ENCODE data around the gene THRB.
A peak's percentile ranks its signal among the peaks of the same experiment; 100 is the strongest.

The THRB gene

DNA sequence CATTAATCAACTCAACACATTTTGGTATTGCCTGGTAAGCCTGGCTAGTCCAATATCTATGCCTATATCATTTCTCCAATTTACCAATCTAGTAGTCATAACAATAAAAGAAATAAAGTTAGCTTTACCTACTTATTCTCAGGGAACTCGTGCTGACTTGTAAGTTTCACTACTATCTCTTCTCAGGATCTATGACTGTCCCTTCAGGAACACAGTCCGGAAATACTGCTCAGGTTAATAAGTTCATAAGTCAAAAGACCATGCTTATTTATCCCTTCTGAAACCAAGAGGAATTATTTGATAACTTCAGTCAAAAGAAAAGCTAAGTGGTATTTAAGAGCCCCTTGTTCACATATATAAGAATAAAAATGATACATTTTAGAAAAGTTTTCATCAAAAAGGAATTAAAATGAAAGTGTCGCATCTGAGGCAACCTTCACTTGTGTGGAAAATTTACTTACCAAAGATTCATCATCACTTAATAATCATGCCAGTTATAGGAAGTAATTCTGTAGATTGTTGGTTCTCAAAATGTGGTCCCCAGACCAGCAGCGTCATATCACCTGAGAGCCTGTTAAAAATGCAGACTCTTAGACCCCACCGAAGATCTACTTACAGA lies 15.5 kb upstream of the THRB start:
- DNase-seq = no peak

DNA sequence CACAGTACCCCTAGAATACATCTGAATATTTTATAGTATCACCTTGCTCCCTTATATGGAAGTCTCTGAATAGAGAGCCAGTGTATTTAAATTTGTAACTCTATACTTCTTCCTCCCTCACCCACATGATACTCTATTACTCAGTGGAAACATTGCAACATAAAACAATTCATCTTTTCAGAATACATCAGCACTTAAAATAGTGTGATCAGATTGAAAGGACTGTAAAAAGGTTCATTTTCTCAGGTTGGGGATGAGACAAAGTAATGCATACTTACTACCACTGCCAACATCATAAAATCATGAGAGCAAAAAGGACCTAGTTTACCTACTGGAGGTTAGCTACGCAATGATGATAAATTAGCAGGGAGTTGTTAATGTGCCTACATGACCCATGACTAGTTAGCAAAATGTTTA lies 13.8 kb upstream of the THRB start:
- no peak for DNase-seq

DNA sequence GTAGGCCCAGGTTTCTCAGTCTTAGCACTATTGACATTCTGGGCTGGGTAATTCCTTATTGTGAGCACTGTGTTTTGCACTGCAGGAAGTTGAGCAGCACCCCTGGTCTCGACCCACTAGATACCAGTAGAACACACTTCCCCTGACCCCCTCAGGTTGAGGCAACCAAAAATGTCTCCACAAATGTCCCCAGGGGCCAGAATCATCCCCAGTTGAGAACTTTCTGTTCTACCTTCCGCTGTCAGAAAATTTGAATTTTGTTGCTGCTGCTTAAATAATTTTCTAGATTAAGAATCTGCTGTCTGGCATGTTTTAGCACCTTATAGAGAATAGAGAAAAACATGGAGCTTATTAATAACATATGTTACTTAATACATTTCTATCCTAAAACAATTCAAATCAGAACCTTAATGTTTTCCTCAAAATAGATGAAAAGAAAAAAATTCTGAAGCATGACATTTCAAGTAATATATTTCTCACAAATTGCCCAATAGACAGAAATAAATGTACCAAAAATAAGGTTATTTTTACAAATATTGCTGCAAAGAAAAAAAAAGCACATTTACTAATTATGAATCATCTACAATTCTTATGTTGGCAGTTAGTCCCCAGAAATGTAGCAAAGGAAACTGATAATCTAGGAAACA lies 13.2 kb upstream of the THRB start:
- DNase-seq = no peak

DNA sequence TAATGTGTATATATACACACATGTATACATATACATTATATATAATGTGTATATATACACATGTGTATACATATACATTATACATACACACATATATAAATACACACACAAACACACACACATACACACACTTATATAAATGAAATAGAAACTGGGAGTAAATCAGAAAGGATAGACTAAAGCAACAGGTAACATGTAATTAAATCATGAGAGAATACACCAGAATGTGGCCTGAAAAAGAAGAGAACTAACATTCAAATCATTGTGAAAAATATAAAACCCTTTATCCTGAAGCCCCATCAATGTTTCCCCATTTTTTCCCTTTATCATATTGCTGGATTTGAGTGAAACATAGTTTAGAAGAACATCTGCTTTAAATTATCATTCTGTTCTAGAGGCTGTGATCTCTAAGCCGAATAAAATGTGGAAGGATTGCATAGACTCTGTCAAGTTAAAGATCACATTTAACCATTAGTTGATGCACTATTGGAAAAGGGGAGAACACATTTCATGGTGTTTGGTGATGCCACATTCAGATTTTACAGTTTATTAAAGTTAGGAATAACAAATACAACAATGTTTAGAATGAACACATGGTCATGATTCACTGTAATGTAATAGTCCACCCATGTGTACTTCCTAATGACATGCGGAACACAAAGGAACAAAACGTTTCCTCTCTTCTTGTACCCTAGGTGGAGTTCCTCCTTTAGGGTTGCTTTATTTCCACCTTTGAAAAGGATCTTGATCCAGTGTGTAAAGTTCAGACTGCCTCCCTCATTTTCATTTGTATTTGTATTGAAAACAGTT lies 12.5 kb upstream of the THRB start:
- no peak for DNase-seq

DNA sequence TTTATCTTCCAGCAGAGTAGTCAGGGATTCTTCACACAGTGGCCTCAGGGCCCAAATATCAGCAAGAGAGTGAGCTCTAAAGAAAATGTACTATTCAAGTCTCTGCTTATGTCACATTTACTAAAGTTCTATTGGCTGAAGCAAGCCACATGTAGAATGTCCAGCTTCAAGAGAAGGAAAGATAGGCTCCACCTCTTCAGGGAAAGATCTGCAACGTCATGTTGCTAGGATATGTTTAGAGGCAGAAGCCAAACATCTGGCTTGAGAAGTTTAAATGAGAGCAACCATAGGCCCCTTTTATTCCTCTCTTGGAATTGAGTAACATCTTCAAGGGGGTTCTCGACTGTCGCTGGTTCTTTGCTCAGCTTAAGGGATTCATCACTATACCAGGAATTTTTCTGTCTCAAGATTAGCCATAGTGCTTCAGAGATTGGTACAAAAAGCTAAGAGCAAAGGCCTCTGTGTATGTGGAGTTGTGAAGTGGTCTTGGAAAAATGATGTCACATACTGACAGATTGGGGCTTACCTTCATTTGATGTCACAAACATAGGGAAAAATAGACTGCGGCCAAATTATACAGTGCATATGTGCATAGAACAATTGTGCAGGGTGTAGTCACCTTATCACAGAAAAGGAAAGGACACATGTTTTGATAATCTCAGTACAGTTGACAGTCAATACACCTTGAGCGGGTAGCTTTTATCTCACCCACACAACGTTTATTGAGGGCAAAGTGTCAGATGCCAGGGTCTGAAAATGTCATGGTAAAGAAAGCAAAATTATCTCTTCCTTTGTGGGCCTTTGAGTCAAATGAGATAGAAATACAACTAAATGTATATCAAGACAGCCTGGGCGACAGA lies 11.3 kb upstream of the THRB start:
- DNase-seq = no peak

DNA sequence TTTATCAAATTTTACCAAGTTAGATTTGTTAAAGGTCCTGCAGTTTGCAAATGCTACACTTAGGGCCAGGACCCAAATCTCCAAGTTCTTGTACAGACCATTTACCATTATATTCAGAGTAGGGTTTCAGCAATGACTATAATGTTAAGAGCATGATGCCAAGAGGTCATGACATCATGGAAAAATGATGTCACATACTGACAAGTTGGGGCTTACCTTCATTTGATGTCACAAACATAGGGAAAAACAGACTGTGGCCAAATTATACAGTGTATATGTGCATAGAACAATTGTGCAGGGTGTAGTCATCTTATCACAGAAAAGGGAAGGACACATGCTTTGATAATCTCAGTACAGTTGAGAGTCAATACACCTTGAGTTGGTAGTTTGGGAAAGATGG lies 10.1 kb upstream of the THRB start:
- no peak for DNase-seq

DNA sequence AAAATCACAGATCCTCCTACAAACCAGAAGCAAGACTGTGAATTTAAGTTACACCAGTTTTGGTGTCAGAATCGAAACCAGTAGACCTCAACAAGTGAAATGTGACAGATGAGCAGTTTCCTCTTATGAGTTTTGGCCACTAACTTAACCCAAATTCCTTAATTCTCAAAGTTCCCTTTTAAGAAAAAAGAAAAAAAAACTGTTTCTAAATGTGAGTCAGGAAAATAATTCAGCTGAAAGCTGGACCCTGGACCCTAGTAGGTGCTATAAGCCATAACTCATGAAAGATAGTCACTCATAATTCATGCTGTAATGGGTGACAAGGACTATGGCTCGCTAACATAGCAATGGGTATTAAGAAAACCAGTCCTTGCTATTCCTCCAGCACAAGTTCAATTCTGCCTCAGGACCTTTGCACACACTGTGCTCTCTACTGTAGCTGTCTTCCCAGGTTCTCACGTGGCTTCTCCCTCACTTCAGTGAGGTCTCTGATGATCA lies 9.0 kb upstream of the THRB start:
- DNase-seq = no peak

DNA sequence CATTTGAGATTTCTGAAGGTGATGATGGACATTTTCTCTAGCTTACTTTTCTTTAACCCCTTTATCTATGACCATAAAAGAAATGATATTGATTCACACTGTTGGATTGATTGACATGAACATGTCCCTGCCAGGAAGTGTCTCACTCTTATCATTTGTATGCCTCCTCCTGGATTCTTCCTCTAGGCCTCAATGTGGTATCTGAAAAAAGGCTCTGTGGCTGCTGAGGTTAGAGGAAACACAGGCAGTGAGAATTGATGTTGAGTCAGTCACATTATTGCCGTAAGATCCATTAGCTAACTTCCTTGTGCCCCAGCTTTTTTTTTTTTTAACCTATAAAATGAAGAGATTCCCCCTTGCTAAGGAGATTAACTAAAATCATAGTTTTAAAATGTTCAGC lies 8.0 kb upstream of the THRB start:
- DNase-seq = no peak

DNA sequence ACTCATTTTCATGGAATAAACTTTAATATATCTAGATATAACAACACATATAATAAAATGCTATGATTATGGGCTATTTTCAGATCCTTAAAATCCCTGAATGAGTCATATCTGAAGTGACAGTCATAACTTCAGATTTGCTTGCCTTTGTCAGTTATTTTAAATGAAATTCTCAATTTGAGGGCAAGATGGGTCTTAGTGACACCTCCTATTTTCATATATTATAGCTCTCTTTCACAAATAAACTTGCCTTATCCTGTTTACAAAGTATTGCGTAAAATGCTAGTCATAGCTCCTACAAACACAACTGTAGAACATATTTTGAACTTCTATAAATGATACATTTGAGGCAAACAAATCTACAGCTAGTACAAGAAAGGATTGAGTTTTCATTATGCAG lies 6.2 kb upstream of the THRB start:
- no peak for DNase-seq

DNA sequence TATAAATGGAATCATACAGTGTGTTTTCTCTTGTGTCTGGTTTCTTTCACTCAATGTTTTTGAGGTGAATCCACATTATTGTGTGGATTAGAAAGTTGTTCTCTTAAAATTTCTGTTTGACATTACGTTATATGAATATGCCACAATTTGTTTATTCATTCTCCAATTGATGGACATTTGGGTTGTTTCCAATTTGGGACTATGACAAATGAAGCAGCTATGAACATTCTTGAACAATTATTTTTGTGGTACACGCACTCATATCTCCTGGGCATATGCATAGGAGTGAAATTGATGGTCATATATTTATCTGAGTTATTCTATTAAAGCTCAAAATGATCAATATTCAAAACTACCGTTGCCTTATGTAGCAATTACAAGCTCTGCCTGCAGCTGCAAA lies 5.3 kb upstream of the THRB start:
- DNase-seq = no peak

DNA sequence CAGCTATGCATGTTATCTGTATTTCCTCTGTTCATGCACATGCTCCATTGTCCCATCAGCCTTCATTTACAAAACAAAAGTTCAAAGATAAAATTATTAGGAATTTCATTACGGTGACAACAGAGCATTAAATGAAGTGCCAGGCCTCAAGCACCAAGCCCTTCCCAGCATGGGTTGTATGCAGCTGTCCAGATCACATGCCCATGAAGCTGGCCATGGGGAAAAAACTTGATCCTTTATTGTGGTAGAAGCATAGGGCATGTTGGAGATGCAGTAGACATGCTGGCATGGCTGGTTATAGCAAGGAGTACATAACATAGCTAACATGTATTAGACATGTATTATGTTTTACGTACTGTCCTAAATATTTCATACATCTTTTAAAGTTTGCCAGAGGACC lies 4.1 kb upstream of the THRB start:
- no peak for DNase-seq

DNA sequence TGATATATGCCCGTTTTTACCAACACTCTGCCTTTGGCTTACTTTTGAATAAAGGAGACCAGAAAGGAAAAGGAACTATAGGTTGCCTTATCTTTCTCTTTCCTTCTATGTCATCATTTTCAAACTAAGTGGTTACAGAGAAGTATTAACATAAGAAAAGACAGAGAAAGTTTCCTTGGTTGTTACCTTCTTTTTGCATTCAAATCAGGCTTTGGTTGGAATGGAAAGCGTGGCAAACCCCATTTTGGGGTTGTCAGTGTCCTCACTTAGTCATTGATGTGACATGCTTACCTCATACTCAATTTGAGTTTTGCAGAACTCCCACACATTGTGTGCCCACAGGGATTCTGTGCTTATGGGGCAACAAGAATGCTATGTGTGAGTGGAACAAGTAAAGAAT lies 3.7 kb upstream of the THRB start:
- no peak for DNase-seq

DNA sequence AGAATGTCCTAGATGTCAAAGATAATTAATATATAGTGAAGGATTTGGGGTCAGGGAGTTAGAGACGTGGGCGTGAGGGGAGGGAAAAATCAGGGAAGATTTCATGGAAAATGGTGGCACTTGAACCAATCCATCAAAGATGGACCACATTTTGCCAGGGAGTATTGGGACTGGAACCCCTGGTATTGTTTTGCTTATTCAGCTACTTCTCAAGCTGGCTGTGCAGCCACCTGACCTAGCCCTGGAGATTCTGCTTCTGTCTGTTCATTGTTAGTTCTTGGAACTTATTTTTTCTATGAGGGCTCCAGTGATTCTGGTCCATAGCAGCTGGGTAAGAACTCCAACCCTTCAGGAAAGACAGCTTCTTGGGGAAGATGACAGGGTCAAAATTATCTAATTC lies 3.3 kb upstream of the THRB start:
- DNase-seq = no peak

DNA sequence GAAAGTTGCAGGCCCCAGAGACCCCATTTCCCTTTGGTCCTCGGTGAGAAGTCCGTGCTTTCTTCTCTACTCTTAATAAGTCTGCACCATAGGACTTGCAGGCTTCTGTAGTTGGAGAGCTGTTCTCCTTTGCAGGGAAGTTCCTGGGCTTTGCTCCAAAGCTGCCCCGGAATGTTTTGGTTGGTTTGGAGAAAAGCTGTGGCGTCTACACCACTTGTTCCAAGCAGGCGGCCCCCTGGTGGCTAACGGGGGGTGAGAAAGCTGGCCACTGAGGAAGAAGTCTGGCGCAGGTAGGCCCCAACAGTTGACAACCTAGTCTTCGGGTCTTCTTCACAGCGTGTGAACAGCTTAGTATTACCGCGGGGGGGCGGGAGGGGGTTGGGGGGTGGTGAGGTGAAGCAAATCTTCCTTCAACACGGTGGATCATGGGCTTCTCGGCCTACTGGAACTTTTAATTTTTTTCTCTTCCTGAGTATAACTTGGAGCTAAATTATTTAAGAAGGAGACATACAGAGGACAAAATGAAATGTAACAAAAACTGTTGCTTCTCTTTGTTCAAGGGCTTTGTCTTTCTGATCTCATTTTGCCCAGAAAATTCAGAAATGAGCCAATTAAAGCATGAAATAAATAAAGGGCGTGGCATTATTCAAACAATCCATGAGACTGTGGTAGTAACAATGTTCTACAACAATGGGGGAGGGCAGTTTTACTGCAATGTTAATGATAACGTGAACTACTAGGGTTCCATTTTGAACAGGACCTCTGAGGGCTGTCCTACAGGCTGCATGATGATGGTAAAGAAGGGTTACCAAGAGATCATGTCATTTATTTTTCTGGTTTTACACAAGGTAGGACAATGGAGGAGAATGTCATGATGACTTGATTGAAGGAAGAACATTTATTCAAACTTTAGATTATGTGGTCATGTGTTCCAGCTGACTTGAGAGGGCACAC lies 2.2 kb upstream of the THRB start:
- DNase-seq = peak; percentile 69

DNA sequence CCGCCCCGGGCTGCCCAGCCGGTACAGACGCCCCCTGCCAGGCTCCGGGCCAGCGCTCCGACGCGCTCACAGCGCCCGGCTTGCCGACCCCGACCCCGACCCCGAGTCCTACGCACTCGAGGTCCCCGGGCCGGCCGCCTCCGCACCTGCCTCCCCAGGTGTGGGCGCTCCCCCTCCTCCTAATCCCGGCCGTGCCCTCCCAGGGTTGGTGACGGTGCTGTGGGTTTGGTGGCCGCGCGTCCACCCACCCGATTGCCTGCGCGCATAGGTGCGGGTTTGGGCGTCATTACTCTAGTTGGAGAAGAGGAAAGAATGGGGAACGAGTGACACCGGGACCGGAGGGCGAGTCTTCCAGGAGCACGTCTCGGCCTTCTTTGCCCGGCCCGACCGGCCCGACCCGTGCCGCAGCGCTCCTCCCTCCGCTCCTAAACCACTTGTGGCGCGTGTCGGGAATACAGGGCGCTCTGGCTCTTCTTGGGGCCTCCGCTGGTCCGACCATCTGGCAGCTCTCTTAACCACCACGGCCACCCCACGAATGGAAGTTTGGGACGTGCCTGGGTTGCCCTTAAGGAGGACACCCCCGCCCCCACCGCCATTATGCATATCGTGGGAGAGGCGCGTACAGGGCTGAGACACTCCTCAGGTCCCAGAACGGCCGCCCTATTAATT lies 810 bp upstream of the THRB start:
- DNase-seq = peak; percentile 28

DNA sequence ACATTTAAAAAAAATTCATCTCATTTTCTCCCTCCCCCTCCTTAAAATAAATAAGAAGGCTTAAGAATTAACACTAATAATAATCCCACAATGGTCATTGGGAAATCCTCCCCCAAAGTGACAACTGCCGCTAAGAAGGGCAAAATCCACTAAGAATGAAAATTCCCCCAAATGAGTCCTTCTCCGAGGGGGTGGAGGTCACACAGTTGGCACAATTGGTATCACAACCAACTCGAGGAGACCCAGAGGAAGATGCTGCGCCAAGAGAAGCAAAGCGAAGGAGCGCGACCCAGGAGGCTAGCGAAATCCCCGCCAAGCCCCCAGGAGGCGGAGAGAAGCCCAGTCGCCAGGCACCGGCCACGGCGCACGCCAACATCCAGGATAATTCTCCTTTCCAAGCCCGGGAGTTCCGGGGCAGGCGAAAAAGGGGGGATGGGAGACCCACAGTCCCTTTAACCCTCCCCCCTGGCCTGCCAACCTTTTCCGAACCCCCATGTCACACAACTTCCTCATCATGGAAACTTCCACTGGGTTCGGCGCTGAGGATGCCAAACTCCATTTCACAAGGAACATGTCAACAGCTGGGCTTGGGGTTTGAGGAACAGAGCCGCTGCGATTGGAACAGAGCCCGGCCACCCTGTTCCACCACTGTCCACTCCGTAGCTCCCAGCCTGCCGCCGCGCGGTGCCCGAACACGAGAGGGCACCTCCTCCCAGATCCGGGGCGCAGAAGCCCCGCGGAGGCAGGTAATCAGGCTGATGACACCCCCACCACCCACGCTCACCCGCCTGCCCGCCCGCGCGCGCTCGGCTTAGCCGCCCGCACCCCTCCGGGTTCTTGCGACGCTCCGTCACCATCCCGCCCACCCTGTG lies 668 bp downstream of the THRB start:
- peak; percentile 66 for DNase-seq

DNA sequence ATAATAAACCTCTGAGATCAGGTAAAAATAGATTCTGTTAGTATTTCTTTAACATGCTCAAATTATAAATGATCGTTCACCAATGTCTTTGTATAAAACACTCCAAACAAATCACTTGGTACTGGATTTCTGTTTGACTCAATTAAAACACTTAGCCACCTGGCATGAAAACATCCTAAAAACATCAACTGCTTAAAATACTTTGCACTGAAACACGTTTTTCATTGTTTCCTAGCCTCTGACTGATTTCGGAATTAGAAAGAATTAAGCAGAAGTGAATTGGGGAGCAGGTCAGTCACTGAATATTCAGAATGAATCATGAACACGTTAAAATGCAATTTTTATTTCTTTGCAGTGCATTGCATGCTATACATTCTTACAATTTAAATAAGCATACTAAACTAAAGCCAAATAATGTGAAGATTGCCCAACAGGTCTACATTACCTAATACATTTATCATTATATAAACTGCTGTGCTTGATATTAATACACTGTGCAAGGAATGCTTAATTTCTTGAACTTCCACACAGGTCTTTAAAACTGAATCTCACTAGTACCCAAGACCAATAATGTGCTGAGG lies 1.6 kb downstream of the THRB start:
- DNase-seq = no peak

DNA sequence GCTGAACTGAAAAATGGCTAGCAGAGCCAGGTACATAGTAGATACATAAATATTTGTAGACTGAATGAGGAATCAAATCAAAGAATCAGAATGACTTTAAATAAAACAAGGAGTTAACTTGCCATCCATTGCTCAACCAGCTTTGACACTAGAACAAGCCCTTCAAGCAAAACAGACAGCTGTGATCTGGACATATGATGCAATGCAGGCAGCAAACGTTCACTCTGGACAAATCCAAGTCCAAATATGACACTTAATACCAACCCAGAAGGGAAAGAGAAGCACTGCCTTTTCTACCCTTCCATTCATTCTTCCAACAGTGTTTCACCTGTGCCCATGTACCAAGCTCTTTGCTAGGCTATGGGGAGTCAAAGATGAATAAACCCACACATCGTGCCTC lies 4.5 kb downstream of the THRB start:
- no peak for DNase-seq

DNA sequence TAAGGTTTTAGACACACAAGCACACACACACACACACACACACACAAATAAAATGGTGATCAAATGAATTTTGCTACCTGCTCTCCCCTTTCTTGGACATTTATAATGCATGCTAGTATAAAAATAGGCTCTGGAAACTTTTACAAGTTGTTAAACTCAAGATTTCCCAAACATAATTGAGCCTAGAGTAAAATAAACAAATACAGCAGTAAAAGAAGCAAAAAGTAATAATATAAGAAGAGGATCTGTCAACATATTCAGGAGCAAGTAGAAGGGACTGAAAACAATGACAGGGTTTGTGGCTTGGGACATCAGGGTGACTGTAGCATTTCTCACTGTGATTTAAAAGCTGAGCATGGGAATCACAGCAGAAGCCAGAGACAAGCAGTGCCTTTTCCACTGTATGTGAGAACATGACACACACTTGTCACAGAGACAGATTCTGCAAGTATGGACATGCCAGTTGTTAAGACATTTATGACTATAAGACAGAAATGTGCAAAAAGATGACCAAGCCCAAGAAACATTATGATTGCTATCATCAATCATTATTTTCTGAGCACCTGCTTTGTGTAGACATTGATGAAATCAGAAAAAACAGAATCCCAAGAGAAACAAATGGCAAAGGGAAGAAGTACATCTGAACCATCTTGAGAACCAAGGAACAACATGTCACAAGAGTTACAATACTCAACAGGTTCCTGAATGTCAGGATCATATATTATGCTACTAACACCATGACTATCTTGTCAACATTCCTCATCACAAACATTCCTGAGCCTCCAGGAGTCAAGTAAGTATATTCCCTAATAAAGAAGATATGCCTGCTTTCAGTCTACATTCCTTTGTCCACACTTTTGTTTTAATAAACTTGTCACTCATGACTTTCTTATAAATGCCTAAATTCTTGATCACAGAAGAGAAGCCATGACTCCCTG lies 7.1 kb downstream of the THRB start:
- DNase-seq = no peak
